ENCODE measurements around the gene RAN.
A peak's percentile ranks its signal among the peaks of the same experiment; 100 is the strongest.

RAN gene

GRCh38 chr12:130835011-130835410, 36.9 kb upstream of the RAN start:
- Histone ChIP-seq H3K4me3 (ENCODE audit: low read length) (no peak overlapping the region), H3K4me1 (ENCODE audit: control insufficient read depth, low read depth, low read length) (peaks cover 11% of the 10 kb centered on the region), H3K56ac (ENCODE audit: low read length) (no peak overlapping the region), H3K36me3 (ENCODE audit: control insufficient read depth, insufficient read depth, low read length) (no peaks in the 10 kb centered on the region), H3K18ac (ENCODE audit: low read length) (no peak overlapping the region), H3K79me2 (ENCODE audit: control insufficient read depth, insufficient read depth, low read length) (peaks cover 25% of the 10 kb centered on the region), H3K27me3 (ENCODE audit: insufficient read depth, low read length, poor library complexity) (no peaks in the 10 kb centered on the region), H3K27ac (ENCODE audit: low read depth, low read length) (no peak overlapping the region), H3K79me1 (ENCODE audit: low read length) (peaks cover 25% of the 10 kb centered on the region), H2BK15ac (replicated peaks; ENCODE audit: low read depth) (no peak overlapping the region), H3K4me2 (ENCODE audit: low read length) (no peak overlapping the region), H2AK5ac (ENCODE audit: low read length) (no peak overlapping the region), H4K5ac (ENCODE audit: low read length) (no peak overlapping the region), H3K23ac (ENCODE audit: low read length) (no peak overlapping the region), H2BK5ac (ENCODE audit: low read length) (no peak overlapping the region), H3K9ac (ENCODE audit: low read length) (no peak overlapping the region), H4K8ac (ENCODE audit: low read depth, low read length) (no peak overlapping the region), H3K4ac (ENCODE audit: low read depth, low read length) (no peak overlapping the region), H2BK120ac (ENCODE audit: low read depth, low read length) (no peak overlapping the region)
- WGBS (ENCODE audit: extremely low coverage, insufficient coverage, low lambda C conversion rate) = no CpG with 5 or more reads among the region's 11 CpGs
- DNase-seq = no peak

- Histone ChIP-seq H3K27ac (ENCODE audit: low read depth, low read length) (no peak overlapping the region), H3K4me3 (ENCODE audit: low read length) (no peak overlapping the region), H3K4me1 (ENCODE audit: control insufficient read depth, low read depth, low read length) (peaks cover 11% of the 10 kb centered on the region), H3K4me2 (ENCODE audit: low read length) (no peak overlapping the region), H3K36me3 (ENCODE audit: control insufficient read depth, insufficient read depth, low read length) (no peaks in the 10 kb centered on the region), H2BK120ac (ENCODE audit: low read depth, low read length) (no peak overlapping the region), H3K56ac (ENCODE audit: low read length) (no peak overlapping the region), H4K5ac (ENCODE audit: low read length) (no peak overlapping the region), H3K18ac (ENCODE audit: low read length) (no peak overlapping the region), H3K23ac (ENCODE audit: low read length) (no peak overlapping the region), H2BK15ac (replicated peaks; ENCODE audit: low read depth) (no peak overlapping the region), H3K79me1 (ENCODE audit: low read length) (peaks cover 24% of the 10 kb centered on the region), H2BK5ac (ENCODE audit: low read length) (no peak overlapping the region), H4K8ac (ENCODE audit: low read depth, low read length) (no peak overlapping the region), H3K4ac (ENCODE audit: low read depth, low read length) (no peak overlapping the region), H3K27me3 (ENCODE audit: insufficient read depth, low read length, poor library complexity) (no peaks in the 10 kb centered on the region), H3K9ac (ENCODE audit: low read length) (no peak overlapping the region), H2AK5ac (ENCODE audit: low read length) (no peak overlapping the region), H3K79me2 (ENCODE audit: control insufficient read depth, insufficient read depth, low read length) (peaks cover 24% of the 10 kb centered on the region)
- no CpG with 5 or more reads among the region's 6 CpGs for WGBS (ENCODE audit: extremely low coverage, insufficient coverage, low lambda C conversion rate)
- DNase-seq = no peak
These were observed 36.4 kb upstream of the RAN start for GRCh38 chr12:130835436-130835835.

- no CpG with 5 or more reads among the region's 38 CpGs for WGBS (ENCODE audit: extremely low coverage, insufficient coverage, low lambda C conversion rate)
- peak overlapping the region; percentile 95 for H3K56ac ChIP-seq (ENCODE audit: low read length)
- H2BK120ac ChIP-seq (ENCODE audit: low read depth, low read length) = peak overlapping the region; percentile 89
- no peak overlapping the region for H4K5ac ChIP-seq (ENCODE audit: low read length)
- H2BK5ac ChIP-seq (ENCODE audit: low read length) = no peak overlapping the region
- peaks cover 11% of the 10 kb centered on the region for H3K79me1 ChIP-seq (ENCODE audit: low read length)
- H3K79me2 ChIP-seq (ENCODE audit: control insufficient read depth, insufficient read depth, low read length) = peaks cover 11% of the 10 kb centered on the region
- peak overlapping the region; percentile 94 for H3K9ac ChIP-seq (ENCODE audit: low read length)
- no peak overlapping the region for H2AK5ac ChIP-seq (ENCODE audit: low read length)
- no peak overlapping the region for H2BK15ac ChIP-seq (replicated peaks; ENCODE audit: low read depth)
- H3K36me3 ChIP-seq (ENCODE audit: control insufficient read depth, insufficient read depth, low read length) = no peaks in the 10 kb centered on the region
- peak overlapping the region; percentile 10 for H3K27ac ChIP-seq (ENCODE audit: low read depth, low read length)
- H3K4me3 ChIP-seq (ENCODE audit: low read length) = peak overlapping the region; percentile 86
- peak overlapping the region; percentile 96 for H3K4ac ChIP-seq (ENCODE audit: low read depth, low read length)
- H3K4me2 ChIP-seq (ENCODE audit: low read length) = peak overlapping the region; percentile 94
- no peak overlapping the region for H4K8ac ChIP-seq (ENCODE audit: low read depth, low read length)
- DNase-seq = peak; percentile 42
- peaks cover 9% of the 10 kb centered on the region for H3K4me1 ChIP-seq (ENCODE audit: control insufficient read depth, low read depth, low read length)
- H3K27me3 ChIP-seq (ENCODE audit: insufficient read depth, low read length, poor library complexity) = no peaks in the 10 kb centered on the region
- H3K18ac ChIP-seq (ENCODE audit: low read length) = peak overlapping the region; percentile 100
- H3K23ac ChIP-seq (ENCODE audit: low read length) = peak overlapping the region; percentile 89
These were observed 33.4 kb upstream of the RAN start for GRCh38 chr12:130838284-130838950.

GRCh38 chr12:130838951-130839769, 32.7 kb upstream of the RAN start, which contains the start of gene STX2:
Gene STX2, minus strand, starts transcription at chr12:130839250. Its CDS starts 151 bp downstream, at chr12:130839099.
- H3K4me2 ChIP-seq (ENCODE audit: low read length) = peak within 1 kb of the TSS; percentile 94
- peak within 1 kb of the TSS; percentile 86 for H3K4me3 ChIP-seq (ENCODE audit: low read length)
- no peak within 1 kb of the TSS for H2AK5ac ChIP-seq (ENCODE audit: low read length)
- no CpG with 5 or more reads among the region's 79 CpGs for WGBS (ENCODE audit: extremely low coverage, insufficient coverage, low lambda C conversion rate)
- H3K9ac ChIP-seq (ENCODE audit: low read length) = peak within 1 kb of the TSS; percentile 94
- no peak within 1 kb of the TSS for H4K8ac ChIP-seq (ENCODE audit: low read depth, low read length)
- H3K4me1 ChIP-seq (ENCODE audit: control insufficient read depth, low read depth, low read length) = peaks cover 9% of the 10 kb centered on the region
- H2BK120ac ChIP-seq (ENCODE audit: low read depth, low read length) = peak within 1 kb of the TSS; percentile 89
- H3K79me2 ChIP-seq (ENCODE audit: control insufficient read depth, insufficient read depth, low read length) = peaks cover 11% of the 10 kb centered on the region
- H3K56ac ChIP-seq (ENCODE audit: low read length) = peak within 1 kb of the TSS; percentile 95
- H3K18ac ChIP-seq (ENCODE audit: low read length) = peak within 1 kb of the TSS; percentile 100
- H4K5ac ChIP-seq (ENCODE audit: low read length) = no peak within 1 kb of the TSS
- peak within 1 kb of the TSS; percentile 96 for H3K4ac ChIP-seq (ENCODE audit: low read depth, low read length)
- H3K27me3 ChIP-seq (ENCODE audit: insufficient read depth, low read length, poor library complexity) = no peaks in the 10 kb centered on the region
- no peak within 1 kb of the TSS for H2BK5ac ChIP-seq (ENCODE audit: low read length)
- H3K79me1 ChIP-seq (ENCODE audit: low read length) = peaks cover 11% of the 10 kb centered on the region
- DNase-seq = peak; percentile 80
- peak within 1 kb of the TSS; percentile 89 for H3K23ac ChIP-seq (ENCODE audit: low read length)
- no peak within 1 kb of the TSS for H2BK15ac ChIP-seq (replicated peaks; ENCODE audit: low read depth)
- H3K27ac ChIP-seq (ENCODE audit: low read depth, low read length) = peak within 1 kb of the TSS; percentile 10
- H3K36me3 ChIP-seq (ENCODE audit: control insufficient read depth, insufficient read depth, low read length) = no peaks in the 10 kb centered on the region

- Histone ChIP-seq H3K9ac (ENCODE audit: low read length) (peak overlapping the region; percentile 3), H3K56ac (ENCODE audit: low read length) (peak overlapping the region; percentile 2), H2BK5ac (ENCODE audit: low read length) (no peak overlapping the region), H4K5ac (ENCODE audit: low read length) (no peak overlapping the region), H3K27me3 (ENCODE audit: insufficient read depth, low read length, poor library complexity) (no peaks in the 10 kb centered on the region), H2BK120ac (ENCODE audit: low read depth, low read length) (no peak overlapping the region), H3K4ac (ENCODE audit: low read depth, low read length) (no peak overlapping the region), H2AK5ac (ENCODE audit: low read length) (no peak overlapping the region), H3K79me2 (ENCODE audit: control insufficient read depth, insufficient read depth, low read length) (peaks cover 11% of the 10 kb centered on the region), H3K4me1 (ENCODE audit: control insufficient read depth, low read depth, low read length) (peaks cover 9% of the 10 kb centered on the region), H3K4me2 (ENCODE audit: low read length) (no peak overlapping the region), H3K23ac (ENCODE audit: low read length) (no peak overlapping the region), H3K18ac (ENCODE audit: low read length) (no peak overlapping the region), H2BK15ac (replicated peaks; ENCODE audit: low read depth) (no peak overlapping the region), H3K27ac (ENCODE audit: low read depth, low read length) (no peak overlapping the region), H3K36me3 (ENCODE audit: control insufficient read depth, insufficient read depth, low read length) (no peaks in the 10 kb centered on the region), H3K79me1 (ENCODE audit: low read length) (peaks cover 11% of the 10 kb centered on the region), H3K4me3 (ENCODE audit: low read length) (no peak overlapping the region), H4K8ac (ENCODE audit: low read depth, low read length) (no peak overlapping the region)
- WGBS (ENCODE audit: extremely low coverage, insufficient coverage, low lambda C conversion rate) = no CpG with 5 or more reads among the region's 11 CpGs
- DNase-seq = no peak
These were observed 32.0 kb upstream of the RAN start for GRCh38 chr12:130839770-130840404.

All from mesendoderm (in vitro differentiated cells).